HG03520 (cell line): ENCODE data around the gene ZNF581.
A peak's percentile ranks its signal among the peaks of the same experiment; 100 is the strongest.

ENCODE experiments used
- ATAC-seq: cut with Tn5 transposase; IDR thresholded peaks from one replicate; pipeline ENCODE4 v1.9.1; 2021; ENCODE audit warnings: mild to moderate bottlenecking, moderate library complexity; ENCODE audit not compliant: unreplicated experiment

The ZNF581 gene

GRCh38 chr19:55643003-55643886 is at the start of gene ZNF581:
Gene ZNF581, plus strand, starts transcription at chr19:55643649. Its CDS starts 923 bp downstream, at chr19:55644572.
- no peak for ATAC-seq

- no peak for ATAC-seq
These were observed 48.4 kb upstream of the ZNF581 start for GRCh38 chr19:55594996-55595545.

- ATAC-seq, result no peak
These were observed 47.1 kb upstream of the ZNF581 start for GRCh38 chr19:55596304-55596703.

- ATAC-seq, result no peak
These were observed 45.9 kb upstream of the ZNF581 start for GRCh38 chr19:55597501-55597921.

GRCh38 chr19:55598034-55598433 is 45.4 kb upstream of the ZNF581 start:
- ATAC-seq, result no peak

- ATAC-seq, result peak; percentile 45
These were observed 44.6 kb upstream of the ZNF581 start for GRCh38 chr19:55598719-55599467.

- peak; percentile 52 for ATAC-seq
These were observed 44.0 kb upstream of the ZNF581 start, which contains the start of gene FIZ1 for GRCh38 chr19:55599468-55599841. Gene FIZ1, minus strand, starts transcription at chr19:55599517. Its CDS starts 1,652 bp downstream, at chr19:55597865.

GRCh38 chr19:55599842-55600661 is 43.4 kb upstream of the ZNF581 start, which contains the start of gene ZNF524:
Gene ZNF524, plus strand, starts transcription at chr19:55600288. Its CDS starts 1,825 bp downstream, at chr19:55602113.
- peak; percentile 32 for ATAC-seq

- ATAC-seq, result no peak
These were observed 42.8 kb upstream of the ZNF581 start for GRCh38 chr19:55600662-55601028.

GRCh38 chr19:55601084-55601483 is 42.4 kb upstream of the ZNF581 start:
- no peak for ATAC-seq

- no peak for ATAC-seq
These were observed 41.1 kb upstream of the ZNF581 start for GRCh38 chr19:55602104-55603001.

GRCh38 chr19:55603115-55603514 is 40.3 kb upstream of the ZNF581 start:
- no peak for ATAC-seq

- ATAC-seq, result no peak
These were observed 39.7 kb upstream of the ZNF581 start for GRCh38 chr19:55603581-55604292.

GRCh38 chr19:55605207-55605636 is 38.2 kb upstream of the ZNF581 start:
- peak; percentile 61 for ATAC-seq

GRCh38 chr19:55605637-55606470 is 37.6 kb upstream of the ZNF581 start, which contains the start of gene ZNF865:
Gene ZNF865, plus strand, starts transcription at chr19:55605647. Its CDS starts 7,972 bp downstream, at chr19:55613619.
- ATAC-seq, result no peak

- ATAC-seq, result no peak
These were observed 37.0 kb upstream of the ZNF581 start for GRCh38 chr19:55606471-55606787.

GRCh38 chr19:55606817-55607216 is 36.6 kb upstream of the ZNF581 start:
- no peak for ATAC-seq

- ATAC-seq, result no peak
These were observed 34.1 kb upstream of the ZNF581 start for GRCh38 chr19:55609326-55609725.
